ENCODE data around the gene KRT72.

Gene KRT72

DNA sequence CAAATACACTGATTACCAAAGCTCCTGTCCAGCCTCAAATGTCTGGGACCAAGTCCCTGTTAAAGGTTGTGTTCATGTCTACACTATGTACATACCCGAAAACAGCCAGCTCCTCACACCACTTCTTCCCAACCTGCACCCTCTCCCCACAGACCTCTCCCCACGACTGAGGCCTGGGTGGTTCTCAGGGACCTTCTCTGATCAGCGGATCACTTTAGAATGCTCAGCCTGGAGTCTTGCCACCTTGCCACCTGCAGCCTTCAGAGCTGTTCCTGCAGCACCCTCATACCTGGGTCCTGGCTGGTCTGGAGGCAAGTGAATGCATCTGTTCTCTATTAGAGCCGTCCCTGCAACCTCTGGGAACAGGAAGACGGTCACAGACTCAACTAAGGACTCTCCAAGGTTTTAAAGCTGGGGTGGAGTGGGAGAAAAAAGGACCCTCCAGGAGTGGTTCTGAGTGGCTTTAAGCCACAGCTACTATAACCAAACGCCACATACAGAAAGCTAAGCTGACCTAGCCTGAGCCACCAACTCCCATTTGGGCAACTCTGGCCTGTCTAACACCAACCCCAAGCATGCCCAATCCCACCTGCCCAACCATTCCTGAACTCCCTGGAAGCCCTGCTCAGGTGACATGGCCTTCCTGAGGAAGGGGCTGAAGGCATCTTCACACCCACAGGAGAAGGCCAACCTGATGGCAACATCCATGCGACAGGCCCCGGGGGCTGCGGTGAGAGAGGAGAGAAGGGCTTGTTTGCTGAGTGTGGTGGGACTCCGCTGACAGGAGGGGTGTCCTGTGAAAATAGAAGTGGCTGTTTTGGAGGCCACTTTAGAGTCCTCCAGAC lies 42.2 kb upstream of the KRT72 start:
- Histone ChIP-seq H3K27ac (ENCODE audit: low read depth, low read length) (no peak overlapping the region), H4K20me1 (ENCODE audit: low read depth, low read length) (no peaks in the 10 kb centered on the region), H3K27me3 (ENCODE audit: low read length) (no peaks in the 10 kb centered on the region), H3K79me2 (ENCODE audit: insufficient read depth, low read length) (no peaks in the 10 kb centered on the region), H3K4me2 (ENCODE audit: low read depth, low read length, poor library complexity, severe bottlenecking) (no peak overlapping the region), H3K9me3 (ENCODE audit: insufficient read depth, low read length) (no peaks in the 10 kb centered on the region), H3K4me3 (ENCODE audit: insufficient read depth, low read length, poor library complexity, severe bottlenecking) (no peak overlapping the region), H2AFZ (ENCODE audit: low read depth, low read length, severe bottlenecking) (no peak overlapping the region), H3K36me3 (ENCODE audit: low read length) (no peaks in the 10 kb centered on the region), H3F3A (ENCODE audit: insufficient read depth) (no peaks in the 10 kb centered on the region), H3K9ac (ENCODE audit: low read length) (no peak overlapping the region), H3K9me2 (replicated peaks; ENCODE audit: insufficient read depth, low read length) (no peaks in the 10 kb centered on the region)
- TF ChIP-seq CTCF (IDR thresholded peaks at IDR 0.05; ENCODE audit: insufficient read depth, low read length, poor library complexity, severe bottlenecking) (no peak), EZH2phosphoT487 (conservative IDR thresholded peaks at IDR 0.05; ENCODE audit: low read length) (no peak)

DNA sequence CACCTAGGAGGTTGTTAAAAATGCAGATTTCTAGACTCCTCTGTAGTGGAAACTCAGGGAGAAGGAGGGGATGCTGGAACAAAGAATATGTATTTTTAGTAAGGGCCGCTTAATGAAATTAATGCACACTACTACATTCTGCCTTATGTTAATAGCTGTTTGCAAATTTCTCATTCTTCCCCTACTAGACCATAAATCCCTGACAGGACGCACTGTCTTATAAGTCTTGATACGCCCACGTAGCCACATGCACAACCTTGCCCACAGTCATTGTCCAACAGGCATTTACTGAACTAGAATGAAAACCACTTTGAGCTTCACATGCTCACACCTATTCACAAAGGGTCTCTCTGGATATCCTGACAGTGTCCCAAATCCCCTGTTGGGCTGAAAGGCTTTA lies 40.2 kb upstream of the KRT72 start:
- Histone ChIP-seq H3K9me3 (ENCODE audit: insufficient read depth, low read length) (no peaks in the 10 kb centered on the region), H3K27me3 (ENCODE audit: low read length) (no peaks in the 10 kb centered on the region), H3K27ac (ENCODE audit: low read depth, low read length) (no peak overlapping the region), H3K4me2 (ENCODE audit: low read depth, low read length, poor library complexity, severe bottlenecking) (no peak overlapping the region), H3F3A (ENCODE audit: insufficient read depth) (no peaks in the 10 kb centered on the region), H3K36me3 (ENCODE audit: low read length) (no peaks in the 10 kb centered on the region), H3K9ac (ENCODE audit: low read length) (no peak overlapping the region), H4K20me1 (ENCODE audit: low read depth, low read length) (no peaks in the 10 kb centered on the region), H2AFZ (ENCODE audit: low read depth, low read length, severe bottlenecking) (no peak overlapping the region), H3K9me2 (replicated peaks; ENCODE audit: insufficient read depth, low read length) (no peaks in the 10 kb centered on the region), H3K4me3 (ENCODE audit: insufficient read depth, low read length, poor library complexity, severe bottlenecking) (no peak overlapping the region), H3K79me2 (ENCODE audit: insufficient read depth, low read length) (no peaks in the 10 kb centered on the region)
- TF ChIP-seq EZH2phosphoT487 (conservative IDR thresholded peaks at IDR 0.05; ENCODE audit: low read length) (no peak), CTCF (IDR thresholded peaks at IDR 0.05; ENCODE audit: insufficient read depth, low read length, poor library complexity, severe bottlenecking) (no peak)

GRCh38 chr12:52637299-52637698 lies 36.0 kb upstream of the KRT72 start:
- H4K20me1 ChIP-seq (ENCODE audit: low read depth, low read length): no peaks in the 10 kb centered on the region
- H3K36me3 ChIP-seq (ENCODE audit: low read length): no peaks in the 10 kb centered on the region
- no peak overlapping the region for H2AFZ ChIP-seq (ENCODE audit: low read depth, low read length, severe bottlenecking)
- H3K4me3 ChIP-seq (ENCODE audit: insufficient read depth, low read length, poor library complexity, severe bottlenecking): no peak overlapping the region
- no peak overlapping the region for H3K9ac ChIP-seq (ENCODE audit: low read length)
- H3K9me3 ChIP-seq (ENCODE audit: insufficient read depth, low read length): no peaks in the 10 kb centered on the region
- H3K9me2 ChIP-seq (replicated peaks; ENCODE audit: insufficient read depth, low read length): no peaks in the 10 kb centered on the region
- no peaks in the 10 kb centered on the region for H3K79me2 ChIP-seq (ENCODE audit: insufficient read depth, low read length)
- no peak overlapping the region for H3K27ac ChIP-seq (ENCODE audit: low read depth, low read length)
- H3F3A ChIP-seq (ENCODE audit: insufficient read depth): no peaks in the 10 kb centered on the region
- no peaks in the 10 kb centered on the region for H3K27me3 ChIP-seq (ENCODE audit: low read length)
- H3K4me2 ChIP-seq (ENCODE audit: low read depth, low read length, poor library complexity, severe bottlenecking): no peak overlapping the region
- TF ChIP-seq CTCF (IDR thresholded peaks at IDR 0.05; ENCODE audit: insufficient read depth, low read length, poor library complexity, severe bottlenecking) (no peak), EZH2phosphoT487 (conservative IDR thresholded peaks at IDR 0.05; ENCODE audit: low read length) (no peak)
